GM15510 (cell line): ENCODE results near the gene SP110.
A peak's percentile ranks its signal among the peaks of the same experiment; 100 is the strongest.

Experiments
- POLR2A ChIP-seq: IDR thresholded peaks from 3 replicates; pipeline ENCODE4 v1.6.1; 2011; ENCODE audit warnings: borderline replicate concordance; ENCODE audit not compliant: insufficient read length; ENCODE audit errors: extremely low read depth

SP110 gene

DNA sequence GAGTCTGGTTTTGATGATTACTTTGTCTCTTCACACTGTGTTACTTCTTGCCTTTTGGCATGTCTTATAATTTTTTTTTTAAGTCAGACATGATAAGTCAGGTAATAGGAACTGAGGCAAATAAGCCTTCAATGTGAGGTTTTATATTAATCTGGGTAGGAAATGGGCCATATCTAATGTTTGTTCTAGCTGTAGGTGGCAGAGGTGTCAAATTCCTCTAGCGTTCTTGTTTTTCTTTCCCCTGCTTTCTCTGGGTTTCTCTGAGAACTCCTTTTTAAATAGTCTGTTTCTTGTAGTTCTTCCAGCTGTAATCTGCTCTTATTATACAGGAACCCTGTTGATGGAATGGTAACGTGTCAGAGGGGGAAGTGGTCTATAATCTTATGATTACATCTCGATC lies 11.5 kb upstream of the SP110 start:
- no peak for TF ChIP-seq POLR2A

DNA sequence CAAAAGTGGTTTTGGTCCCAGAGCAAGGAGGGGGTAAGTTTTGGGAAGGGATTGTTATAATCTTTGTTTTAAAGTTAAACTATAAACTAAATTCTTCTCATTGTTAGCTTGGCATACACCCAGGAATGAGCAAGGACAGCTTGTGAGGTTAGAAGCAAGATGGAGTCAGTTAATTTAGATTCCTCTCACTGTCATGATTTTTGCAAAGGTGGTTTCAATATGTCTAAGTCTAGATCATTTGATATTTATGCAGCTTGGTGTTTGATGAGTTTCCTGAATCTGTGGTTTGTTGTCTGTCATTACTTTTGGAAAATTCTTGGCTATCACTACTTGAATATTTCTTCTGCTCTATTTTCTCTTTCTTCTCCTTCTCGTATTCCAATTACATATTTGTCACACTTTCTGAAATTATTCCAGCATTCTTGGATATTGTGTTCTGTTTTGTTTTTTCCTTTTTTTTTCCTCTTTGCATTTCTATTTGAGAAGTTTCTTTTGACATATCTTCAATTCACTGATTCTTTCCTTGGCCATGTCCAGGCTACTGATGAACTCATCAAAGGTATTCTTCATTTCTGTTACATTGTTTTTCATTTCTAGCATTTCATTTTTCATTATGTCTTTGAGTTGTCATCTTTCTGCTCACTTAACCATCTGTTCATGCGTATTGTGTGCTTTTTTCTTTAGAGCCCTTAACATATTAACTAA lies 10.9 kb upstream of the SP110 start:
- no peak for TF ChIP-seq POLR2A

DNA sequence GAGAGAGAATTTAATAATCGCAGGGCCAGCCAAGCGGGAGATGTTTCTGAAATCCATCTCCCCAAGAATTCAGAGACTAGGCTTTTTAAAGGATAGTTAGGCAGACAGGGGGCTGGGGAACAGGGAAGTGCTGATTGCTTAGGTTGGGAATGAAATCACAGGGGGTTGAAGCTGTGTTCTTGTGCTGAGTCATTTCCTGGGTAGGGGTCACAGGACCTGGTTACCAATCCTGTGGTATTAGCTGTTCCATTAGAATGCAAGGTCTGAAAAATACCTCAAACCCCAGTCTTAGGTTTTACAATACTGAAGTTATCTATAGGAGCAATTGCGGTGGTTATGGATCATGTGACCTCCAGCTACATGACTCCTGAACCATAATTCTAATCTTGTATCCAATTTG lies 10.3 kb upstream of the SP110 start:
- TF ChIP-seq POLR2A, result no peak

DNA sequence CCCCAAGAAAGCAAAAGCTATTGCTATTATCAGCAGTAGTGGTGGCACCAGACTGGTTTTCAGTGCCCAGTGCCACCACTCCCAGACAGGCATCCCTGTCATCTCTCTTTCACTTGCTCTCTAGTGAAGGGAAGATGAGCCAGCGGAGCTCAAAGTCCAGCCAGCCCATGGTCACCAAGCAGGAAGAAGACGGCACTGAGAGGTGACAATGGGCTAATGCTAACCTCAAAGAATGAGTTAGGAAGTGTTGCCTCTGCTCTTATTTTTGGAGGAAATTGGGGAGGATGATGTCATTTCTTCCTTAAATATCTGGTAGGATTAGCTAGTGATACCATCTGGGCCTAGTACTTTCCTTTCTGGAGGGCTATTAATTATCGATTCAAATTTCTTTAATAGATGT lies 7.4 kb upstream of the SP110 start:
- no peak for TF ChIP-seq POLR2A

DNA sequence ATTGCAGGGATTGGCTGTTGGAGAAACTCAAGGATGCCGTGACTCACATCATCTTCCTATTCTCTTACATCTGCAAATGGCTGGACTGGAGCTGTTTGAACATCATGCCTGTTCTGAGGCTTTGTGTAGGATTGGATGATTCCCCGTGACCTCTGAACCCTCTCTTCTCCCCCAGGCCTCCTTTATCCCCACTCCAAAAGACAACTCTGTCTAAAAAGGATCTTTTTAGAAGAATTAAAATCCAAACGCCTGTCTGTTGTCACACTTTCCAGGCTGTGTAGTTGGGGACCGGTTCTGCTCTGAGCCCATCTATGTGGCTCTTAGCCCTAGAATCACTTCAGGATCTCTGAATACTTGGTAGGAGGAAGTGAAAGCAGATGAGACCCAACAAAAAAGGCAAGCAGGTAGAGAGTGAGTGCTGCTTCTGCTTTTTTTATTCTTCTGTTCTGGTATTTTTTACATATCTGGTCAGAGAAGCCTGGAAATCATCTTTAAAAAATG lies 6.3 kb upstream of the SP110 start:
- TF ChIP-seq POLR2A, result no peak

DNA sequence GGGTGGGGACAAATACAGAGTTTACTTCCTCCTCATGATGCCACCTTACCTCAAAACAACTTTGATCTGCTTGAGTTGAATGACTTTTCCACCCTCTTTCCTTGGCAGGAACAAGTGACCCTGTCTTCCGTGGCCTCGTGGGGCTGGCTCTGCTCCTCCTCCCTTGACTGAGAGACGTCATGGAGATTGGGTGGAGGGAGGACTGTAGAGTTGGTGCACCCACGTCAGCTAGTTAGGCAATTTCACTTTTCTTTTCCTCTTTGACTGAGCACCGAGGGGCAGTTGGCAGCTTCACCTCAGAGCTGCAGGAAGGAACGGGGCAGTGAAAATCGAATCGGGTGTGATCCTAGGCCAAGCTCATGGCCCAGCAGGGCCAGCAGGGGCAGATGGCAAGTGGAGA lies 5.7 kb upstream of the SP110 start, which contains the start of gene SP140:
TSS of gene SP140 (plus strand) at position 251 of the 400 bp plus-strand sequence. CDS start at position 360, 109 bp downstream.
- peak; percentile 78 for TF ChIP-seq POLR2A

DNA sequence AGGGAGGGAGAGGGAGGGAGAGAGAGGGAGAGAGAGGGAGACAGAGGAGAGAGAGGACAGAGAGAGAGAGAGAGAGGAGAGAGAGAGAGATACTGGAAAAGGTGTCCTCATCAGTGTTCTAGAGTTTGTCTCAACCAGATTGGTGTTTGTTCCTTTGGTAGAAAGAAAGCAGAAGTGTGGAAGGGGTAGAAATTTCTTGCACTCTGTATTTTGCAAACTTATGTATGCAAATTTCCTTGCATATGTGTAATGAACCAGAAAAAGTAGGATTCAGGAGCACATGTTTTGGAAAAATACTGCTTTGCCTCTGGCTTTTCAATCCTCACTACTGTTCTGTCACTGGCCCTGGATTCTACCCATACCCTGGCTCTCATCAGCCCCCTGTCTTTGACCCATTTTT lies 4.7 kb upstream of the SP110 start:
- TF ChIP-seq POLR2A, result no peak

DNA sequence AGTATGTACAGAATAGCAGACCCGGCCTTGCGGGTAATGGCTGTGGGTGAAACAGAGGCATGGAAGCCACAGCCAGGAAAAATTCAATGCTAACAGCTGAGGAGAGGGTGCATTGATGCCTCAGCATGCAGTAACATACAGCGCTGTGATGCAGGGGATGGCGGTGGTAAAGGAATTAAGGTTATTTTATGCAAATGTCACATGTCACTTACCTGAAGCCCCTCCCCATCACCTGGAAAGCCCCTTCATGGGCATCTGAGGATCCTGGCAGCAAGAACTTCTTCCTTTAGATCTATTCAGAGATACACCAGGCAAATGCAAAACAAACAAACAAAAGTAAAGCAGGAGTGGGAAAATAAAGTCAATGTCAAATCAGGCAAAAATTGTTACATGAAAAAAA lies 1.7 kb upstream of the SP110 start:
- no peak for TF ChIP-seq POLR2A

DNA sequence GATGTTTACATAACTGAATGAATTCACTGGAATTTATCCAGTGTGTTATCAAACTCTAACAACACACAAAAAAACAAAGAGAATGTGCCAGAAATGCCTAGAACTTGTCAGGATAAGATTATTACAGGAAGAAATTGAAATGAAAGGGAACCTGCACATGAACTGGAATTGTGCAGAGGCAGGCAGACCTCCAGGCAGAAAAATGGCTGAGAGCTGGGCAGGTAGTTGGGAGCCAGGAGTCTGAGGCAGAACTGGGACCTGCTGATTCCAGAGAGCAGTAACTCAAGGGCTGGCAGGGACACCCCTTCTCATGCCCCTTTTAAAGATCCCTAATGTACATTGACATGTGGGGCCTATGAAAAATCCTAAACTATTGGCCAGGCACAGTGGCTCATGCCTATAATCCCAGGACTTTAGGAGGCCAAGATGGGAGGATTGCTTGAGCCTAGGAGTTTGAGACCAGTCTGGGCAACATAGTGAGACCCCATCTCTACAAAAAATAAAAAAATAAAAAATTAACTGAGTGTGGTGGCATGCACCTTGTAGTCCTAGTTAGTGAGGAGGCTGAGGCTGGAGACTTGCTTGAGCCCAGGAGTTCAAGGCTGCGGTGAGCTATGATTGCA lies 674 bp upstream of the SP110 start:
- TF ChIP-seq POLR2A, result no peak

DNA sequence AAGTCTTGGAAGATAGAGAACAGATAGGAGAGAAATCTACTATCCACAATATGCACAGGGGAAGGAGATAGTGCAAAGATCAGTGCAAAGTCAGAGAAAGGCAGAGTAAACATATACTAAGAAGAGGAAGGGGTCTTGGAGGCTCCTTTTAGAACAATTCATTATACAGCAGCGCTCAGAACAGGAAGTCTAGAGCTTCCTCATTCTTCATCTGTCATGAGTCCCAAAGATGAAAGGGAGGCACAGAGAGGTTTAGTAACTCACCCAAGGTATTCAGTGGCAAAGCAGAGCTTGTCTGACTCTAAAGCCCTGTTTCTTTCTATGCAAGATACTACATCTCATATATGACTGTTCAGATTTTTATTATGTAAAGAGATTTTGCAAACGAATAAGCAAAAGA lies 1.4 kb downstream of the SP110 start:
- no peak for TF ChIP-seq POLR2A

DNA sequence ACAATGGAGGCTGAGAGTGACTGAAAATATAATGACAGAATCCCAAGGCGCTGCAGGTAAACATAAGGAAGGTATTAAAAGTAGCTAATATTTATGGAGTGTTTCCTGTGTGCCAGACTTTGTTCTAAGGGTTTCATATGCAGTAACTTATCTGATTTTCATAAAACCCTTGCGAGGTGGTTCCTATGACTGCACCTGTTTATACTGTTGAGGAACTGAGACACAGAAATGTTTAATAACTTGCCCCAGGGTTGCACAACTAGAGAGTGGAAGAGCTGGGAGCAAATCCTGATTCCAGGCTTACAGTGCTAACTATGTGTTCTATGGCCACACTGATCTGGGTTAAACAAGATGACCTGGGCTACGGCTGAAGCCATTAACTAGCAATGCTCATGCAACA lies 2.4 kb downstream of the SP110 start:
- TF ChIP-seq POLR2A, result no peak

DNA sequence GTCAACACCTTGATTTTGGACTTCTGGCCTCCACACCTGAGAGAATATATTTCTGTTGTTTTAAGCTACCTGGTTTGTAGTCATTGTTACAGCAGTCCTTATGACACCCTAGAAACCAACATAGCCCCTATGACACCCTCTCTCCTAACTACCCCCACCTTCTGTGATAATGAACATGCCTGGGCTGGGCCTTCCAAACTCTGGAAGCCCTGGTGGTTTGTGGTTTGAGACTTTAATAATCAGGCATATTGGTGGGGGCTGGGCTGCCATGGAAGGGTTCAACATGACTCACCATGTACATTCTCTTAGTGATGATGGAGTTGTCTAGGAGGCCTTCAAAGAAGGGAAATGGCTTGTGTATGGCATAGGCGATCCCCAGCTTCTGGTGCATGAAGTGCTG lies 3.3 kb downstream of the SP110 start:
- TF ChIP-seq POLR2A, result no peak

DNA sequence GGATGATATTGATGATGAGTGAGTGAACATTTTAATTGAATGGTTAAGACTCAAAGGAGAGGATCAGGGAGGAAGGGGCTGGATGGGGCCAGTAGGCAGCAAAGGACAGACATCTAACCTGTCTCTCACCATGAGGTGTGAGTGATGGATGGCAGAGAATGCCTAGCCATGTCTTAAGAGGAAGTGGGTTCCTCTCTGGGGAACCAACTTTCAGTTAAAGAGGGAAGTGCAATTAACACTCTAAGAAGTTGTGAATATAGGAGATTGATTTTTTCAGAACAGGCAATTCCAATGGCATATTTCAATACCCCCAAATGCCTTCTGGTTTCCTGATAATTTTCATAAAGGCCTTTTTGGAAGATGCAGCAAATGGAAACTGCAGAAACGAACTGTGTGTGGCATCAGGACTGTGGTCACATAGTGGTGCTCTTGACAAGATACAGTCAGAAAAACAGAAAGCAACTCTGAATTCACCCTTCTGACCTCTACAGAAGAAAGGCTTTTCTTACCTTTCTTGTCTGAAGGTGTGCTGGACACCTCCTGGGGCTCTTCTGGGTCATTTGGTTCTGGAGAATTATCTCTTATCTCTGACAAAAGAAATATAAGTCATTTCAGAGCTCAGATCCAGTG lies 10.2 kb downstream of the SP110 start:
- TF ChIP-seq POLR2A, result no peak

DNA sequence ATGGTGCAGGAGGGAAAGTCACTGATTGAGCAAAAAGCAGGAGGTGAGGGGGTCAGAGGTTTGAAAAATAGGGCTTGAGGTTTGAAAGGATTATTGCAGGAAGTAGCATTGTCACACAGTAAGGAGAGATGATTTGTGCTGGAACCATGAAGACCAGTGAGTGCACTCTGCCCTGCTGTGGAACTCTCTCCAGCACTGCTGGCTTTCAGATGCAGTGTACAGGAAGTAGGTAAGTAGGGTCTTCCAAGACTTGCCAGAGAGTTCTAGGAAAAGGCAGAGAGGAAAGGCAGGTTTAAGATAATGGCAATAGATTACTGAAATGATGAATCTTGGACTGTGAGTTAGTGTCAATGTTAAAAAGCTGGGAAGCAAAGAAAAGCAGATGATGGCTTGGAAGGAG lies 11.2 kb downstream of the SP110 start:
- no peak for TF ChIP-seq POLR2A

DNA sequence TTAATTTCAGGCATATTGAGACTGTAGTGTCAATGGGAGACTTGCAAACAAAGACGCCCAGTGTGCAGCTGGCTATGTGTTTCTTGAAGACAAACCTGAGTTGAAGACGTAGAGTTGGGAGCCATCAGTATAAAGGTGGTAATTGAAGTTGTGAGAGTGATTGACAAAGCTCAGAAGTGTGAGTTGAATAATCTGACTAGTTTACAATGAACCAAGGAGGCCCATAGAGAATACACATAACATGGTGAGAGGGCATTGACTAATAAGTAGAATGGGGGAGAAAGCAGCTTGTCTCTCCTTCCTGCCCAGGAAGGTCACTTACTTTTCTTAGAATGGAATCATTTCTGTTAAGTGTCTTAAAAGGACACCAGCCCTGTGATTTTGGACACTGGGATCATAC lies 14.1 kb downstream of the SP110 start:
- TF ChIP-seq POLR2A, result no peak

DNA sequence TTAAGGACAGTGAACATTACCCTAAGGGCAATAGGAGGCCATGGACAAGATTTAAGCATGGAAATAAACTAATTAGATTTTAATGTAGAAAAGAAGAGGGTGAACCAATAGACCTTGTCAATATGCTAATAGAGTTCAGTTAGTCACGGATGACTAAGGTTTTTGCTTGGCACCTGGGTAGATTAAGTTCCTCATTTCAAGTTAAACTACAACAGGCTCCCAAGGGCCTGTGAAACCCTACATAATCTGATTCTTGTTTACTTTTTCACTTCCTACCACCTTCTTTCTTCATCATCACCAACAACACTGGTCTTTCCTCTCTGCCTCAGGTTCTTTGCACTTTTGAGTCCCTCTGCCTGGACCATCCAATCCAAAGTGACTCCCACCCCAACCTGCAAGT lies 14.8 kb downstream of the SP110 start:
- TF ChIP-seq POLR2A, result no peak
